Endothelial cell of hepatic sinusoid (primary cell): ENCODE measurements around the gene MRPL39.

Experiments used
- in situ Hi-C: cut with HindIII; loops from 2 replicates; pipeline ENCODE4 v1.10.0; 2017; ENCODE audit warnings: low sequenced_read_pairs

MRPL39 gene

GRCh38 chr21:25615880-25616279 is 8.6 kb upstream of the MRPL39 start:
- in situ Hi-C loops = no loop called here

- in situ Hi-C loops = no loop called here
These were observed 7.2 kb upstream of the MRPL39 start for GRCh38 chr21:25614441-25614840.

- in situ Hi-C loops = no loop called here
These were observed 910 bp upstream of the MRPL39 start for GRCh38 chr21:25608044-25608737.

- in situ Hi-C loops = no loop called here
These were observed 17.4 kb downstream of the MRPL39 start for GRCh38 chr21:25589887-25590286.

GRCh38 chr21:25586791-25587190 is 20.5 kb downstream of the MRPL39 start:
- in situ Hi-C loops = no loop called here

- in situ Hi-C loops = no loop called here
These were observed 21.0 kb downstream of the MRPL39 start for GRCh38 chr21:25586326-25586725.

- in situ Hi-C loops = no loop called here
These were observed 22.2 kb downstream of the MRPL39 start for GRCh38 chr21:25584833-25585676.

- in situ Hi-C loops = no loop called here
These were observed 23.7 kb downstream of the MRPL39 start for GRCh38 chr21:25583370-25584130.

GRCh38 chr21:25582888-25583287 is 24.4 kb downstream of the MRPL39 start:
- in situ Hi-C loops = no loop called here

GRCh38 chr21:25582164-25582790 is 25.0 kb downstream of the MRPL39 start:
- in situ Hi-C loops = no loop called here

GRCh38 chr21:25581582-25581981 is 25.7 kb downstream of the MRPL39 start:
- in situ Hi-C loops = no loop called here

GRCh38 chr21:25580912-25581260 is 26.4 kb downstream of the MRPL39 start:
- in situ Hi-C loops = no loop called here

- in situ Hi-C loops = no loop called here
These were observed 27.9 kb downstream of the MRPL39 start for GRCh38 chr21:25579226-25580013.

- in situ Hi-C loops = no loop called here
These were observed 29.0 kb downstream of the MRPL39 start for GRCh38 chr21:25578056-25578961.

- in situ Hi-C loops = no loop called here
These were observed 29.7 kb downstream of the MRPL39 start for GRCh38 chr21:25577424-25578055.

- in situ Hi-C loops = no loop called here
These were observed 33.7 kb downstream of the MRPL39 start for GRCh38 chr21:25573409-25574206.

GRCh38 chr21:25572861-25573310 is 34.4 kb downstream of the MRPL39 start:
- in situ Hi-C loops = no loop called here

- in situ Hi-C loops = no loop called here
These were observed 35.6 kb downstream of the MRPL39 start for GRCh38 chr21:25571726-25572121.
